Measurements from ENCODE around the gene CDC27.
"Not testable (repeated sequence)": the region's sequence is repeated elsewhere in the genome, so short reads cannot be mapped to it uniquely, and the experiment has no call there.

GRCh38 chr17:47123262-47123661, 65.8 kb downstream of the CDC27 start:
- not testable (repeated sequence) for TF ChIP-seq EZH2 (IDR thresholded peaks at IDR 0.05; ENCODE audit: borderline replicate concordance, insufficient read depth, low read depth, low read length, poor library complexity, severe bottlenecking); CTCF (IDR thresholded peaks at IDR 0.05)

All from B cell (primary cell).